Sigmoid colon (tissue), 4 donors: ENCODE data around the gene MUC20.

ENCODE experiments used
- CTCF ChIP-seq, 4 experiments: fragments of 450-650 bp in 3 of 4; fragments of 200-600 bp in 1 of 4; IDR thresholded peaks; one replicate each; pipeline ENCODE4 v1.5.1; 2016 to 2019; ENCODE audit warnings: antibody characterized with exemption in 4 of 4, mild to moderate bottlenecking in 3 of 4, moderate library complexity in 2 of 4
- POLR2A ChIP-seq, 2 donors: fragments of 450-650 bp; IDR thresholded peaks; one replicate each; pipeline ENCODE4 v1.6.1; 2016; ENCODE audit warnings: antibody characterized with exemption in 2 of 2, mild to moderate bottlenecking in 2 of 2, moderate library complexity in 2 of 2
- POLR2AphosphoS5 ChIP-seq, 4 donors: sonication (generic); formaldehyde crosslinking; IDR thresholded peaks; one replicate each; pipeline ENCODE4 v1.6.1; 2017; ENCODE audit warnings: antibody characterized with exemption in 4 of 4

GRCh38 chr3:195739561-195740111 is 18.9 kb downstream of the MUC20 start:
- no peak for TF ChIP-seq POLR2AphosphoS5 (IDR thresholded peaks at IDR 0.05)
- no peak for TF ChIP-seq POLR2A (IDR thresholded peaks at IDR 0.05)
- TF ChIP-seq CTCF (IDR thresholded peaks at IDR 0.05), result no peak
